Spinal cord (tissue), 10 donors: ENCODE data around the gene ADAMTSL4. TPM values are rescaled to one million over a fixed set of nuclear protein-coding genes. Genes with fewer than 3 reads are reported as not detected.
A peak's percentile ranks its signal among the peaks of the same experiment; 100 is the strongest.
"Not testable (repeated sequence)": the region's sequence is repeated elsewhere in the genome, so short reads cannot be mapped to it uniquely, and the experiment has no call there.

Experiments used
- DNase-seq, 6 donors: peaks; one replicate each; pipeline versions ENCODE4 v3.0.0 to v3.0.0-alpha.2; 2013 to 2015; ENCODE audit warnings: low spot score in 6 of 6, low read depth in 4 of 6
- H3K27ac ChIP-seq: one replicate; pipeline ENCODE4 v1.5.1; 2013; ENCODE audit warnings: low read depth, low read length, control low read depth
- H3K27me3 ChIP-seq: one replicate; pipeline ENCODE4 v1.6.1; 2013; ENCODE audit warnings: low read length; ENCODE audit not compliant: control insufficient read depth, insufficient read depth
- H3K36me3 ChIP-seq: one replicate; pipeline ENCODE4 v1.6.1; 2013; ENCODE audit warnings: low read length; ENCODE audit not compliant: control insufficient read depth, insufficient read depth
- H3K4me1 ChIP-seq: one replicate; pipeline ENCODE4 v1.6.1; 2013; ENCODE audit warnings: low read length; ENCODE audit not compliant: control insufficient read depth, insufficient read depth
- H3K4me3 ChIP-seq: one replicate; pipeline ENCODE4 v1.5.1; 2013; ENCODE audit warnings: low read depth, low read length, control low read depth
- H3K9me3 ChIP-seq: one replicate; pipeline ENCODE4 v1.6.1; 2013; ENCODE audit warnings: low read length; ENCODE audit not compliant: control insufficient read depth, insufficient read depth
- WGBS: methylation state at CpG from one replicate; pipeline ENCODE4 v1.1.5; 2013; ENCODE audit warnings: missing lambda C conversion rate; ENCODE audit not compliant: insufficient coverage; 5-methylcytosine and 5-hydroxymethylcytosine counted together
- polyA plus RNA-seq, 2 donors: library from polyadenylated mRNA; unstranded; fragments of 120-200 nt; gene quantifications; one replicate each; pipeline ENCODE4 v1.2.1, GENCODE V29; 2013; ENCODE audit not compliant: insufficient read length in 2 of 2
- total RNA-seq, 2 donors: library from RNA; depleted of rRNA in 1 of 2; stranded (reverse); fragments of 120-200 nt in 1 of 2; fragments of >200 nt in 1 of 2; gene quantifications; one replicate each; pipeline versions ENCODE4 v1.2.3 to v1.2.4, GENCODE V29; 2013 to 2014
- donor health status: healthy.

ADAMTSL4 gene
- total and polyA plus RNA-seq, 4 donors = 2.6 to 19.1 (median 10.4) TPM

DNA sequence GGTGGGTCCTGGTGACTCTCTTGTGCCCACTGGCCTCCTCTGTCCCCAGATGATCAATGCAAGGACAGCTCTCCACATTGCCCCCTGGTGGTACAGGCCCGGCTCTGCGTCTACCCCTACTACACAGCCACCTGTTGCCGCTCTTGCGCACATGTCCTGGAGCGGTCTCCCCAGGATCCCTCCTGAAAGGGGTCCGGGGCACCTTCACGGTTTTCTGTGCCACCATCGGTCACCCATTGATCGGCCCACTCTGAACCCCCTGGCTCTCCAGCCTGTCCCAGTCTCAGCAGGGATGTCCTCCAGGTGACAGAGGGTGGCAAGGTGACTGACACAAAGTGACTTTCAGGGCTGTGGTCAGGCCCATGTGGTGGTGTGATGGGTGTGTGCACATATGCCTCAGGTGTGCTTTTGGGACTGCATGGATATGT lies 10.8 kb downstream of the ADAMTSL4 start:
- Histone ChIP-seq H3K4me3 (no peak overlapping the region), H3K4me1 (peaks cover 57% of the 10 kb centered on the region), H3K27me3 (no peaks in the 10 kb centered on the region), H3K36me3 (peaks cover 42% of the 10 kb centered on the region), H3K9me3 (no peaks in the 10 kb centered on the region), H3K27ac (peak overlapping the region; percentile 44)
- peak in 2 of 6 donors; percentile 68 to 74 for DNase-seq
- WGBS = 18% methylated on average over 9 of the region's 9 CpGs

DNA sequence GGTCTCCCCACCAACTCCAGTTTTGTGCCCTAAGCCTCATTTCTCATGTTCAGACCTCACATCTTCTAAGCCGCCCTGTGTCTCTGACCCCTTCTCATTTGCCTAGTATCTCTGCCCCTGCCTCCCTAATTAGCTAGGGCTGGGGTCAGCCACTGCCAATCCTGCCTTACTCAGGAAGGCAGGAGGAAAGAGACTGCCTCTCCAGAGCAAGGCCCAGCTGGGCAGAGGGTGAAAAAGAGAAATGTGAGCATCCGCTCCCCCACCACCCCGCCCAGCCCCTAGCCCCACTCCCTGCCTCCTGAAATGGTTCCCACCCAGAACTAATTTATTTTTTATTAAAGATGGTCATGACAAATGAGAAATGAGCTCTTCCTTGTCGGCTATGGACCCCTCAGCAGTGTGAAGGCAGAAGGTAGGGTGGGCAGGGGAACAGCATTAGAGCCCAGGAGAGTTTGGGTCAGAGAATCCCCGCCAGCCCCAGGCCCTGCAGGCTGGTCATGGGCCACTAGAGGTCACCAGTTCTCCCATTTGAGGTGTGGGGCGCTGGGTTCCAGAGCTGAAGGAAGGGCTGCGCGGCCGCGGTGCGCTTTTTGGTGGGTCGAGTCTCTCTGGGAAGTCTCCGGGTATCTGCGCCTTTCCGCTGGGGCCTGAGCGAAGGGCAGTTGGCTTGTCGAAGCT lies 11.5 kb downstream of the ADAMTSL4 start:
- H3K4me1 ChIP-seq = peaks cover 57% of the 10 kb centered on the region

DNA sequence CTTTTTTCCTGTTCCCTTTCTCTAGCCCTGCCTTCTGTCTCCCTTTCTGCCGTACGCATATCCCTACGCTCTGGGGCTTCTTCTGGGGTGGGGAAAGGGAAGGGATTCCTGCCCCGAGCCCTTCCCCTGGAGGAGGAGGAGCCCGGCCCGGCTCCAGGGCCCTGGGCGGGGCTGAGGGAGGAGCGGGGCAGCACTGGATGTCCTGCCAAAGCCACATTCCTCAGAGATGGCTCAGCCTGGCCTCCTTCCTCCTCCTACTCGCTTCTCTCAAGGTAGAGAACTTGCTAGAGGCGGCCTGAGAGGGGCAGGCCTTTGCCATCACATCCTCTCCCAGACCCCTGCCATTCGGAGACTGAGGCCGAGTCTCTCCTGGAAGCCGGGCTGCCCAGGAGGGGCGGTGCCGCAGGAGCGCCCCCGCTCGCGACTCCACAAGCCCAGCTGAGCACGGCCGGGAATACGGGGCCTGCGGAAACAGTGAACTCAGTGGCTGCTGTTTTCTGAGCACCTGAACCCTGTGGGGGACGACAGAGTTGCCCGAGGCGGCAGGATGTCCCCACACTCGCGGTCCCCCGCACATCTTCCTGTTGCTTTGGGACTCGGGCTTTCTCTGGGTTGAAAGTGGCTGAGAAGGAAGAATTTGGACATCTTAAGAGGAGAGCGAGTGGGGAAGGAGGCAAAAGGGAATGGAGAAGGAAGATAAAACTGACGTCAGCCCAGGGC lies 12.2 kb downstream of the ADAMTSL4 start:
- peak overlapping the region; percentile 46 for H3K4me3 ChIP-seq
- peak overlapping the region; percentile 100 for H3K27ac ChIP-seq
- H3K36me3 ChIP-seq = peaks cover 32% of the 10 kb centered on the region
- no peaks in the 10 kb centered on the region for H3K27me3 ChIP-seq
- H3K9me3 ChIP-seq = no peaks in the 10 kb centered on the region
- peaks cover 57% of the 10 kb centered on the region for H3K4me1 ChIP-seq
- peak in 5 of 6 donors; percentile 77 to 95 (median 82) for DNase-seq
- WGBS = 2% methylated on average over 28 of the region's 32 CpGs

More for the DNA sequence above, 11.5 kb downstream of the ADAMTSL4 start:
- under 1% methylated on average over 13 of the region's 17 CpGs for WGBS
- peak overlapping the region; percentile 100 for H3K27ac ChIP-seq
- no peaks in the 10 kb centered on the region for H3K27me3 ChIP-seq
- H3K36me3 ChIP-seq = peaks cover 39% of the 10 kb centered on the region
- peak overlapping the region; percentile 46 for H3K4me3 ChIP-seq
- H3K9me3 ChIP-seq = no peaks in the 10 kb centered on the region
- peak in 5 of 6 donors; percentile 71 to 93 (median 78) for DNase-seq

DNA sequence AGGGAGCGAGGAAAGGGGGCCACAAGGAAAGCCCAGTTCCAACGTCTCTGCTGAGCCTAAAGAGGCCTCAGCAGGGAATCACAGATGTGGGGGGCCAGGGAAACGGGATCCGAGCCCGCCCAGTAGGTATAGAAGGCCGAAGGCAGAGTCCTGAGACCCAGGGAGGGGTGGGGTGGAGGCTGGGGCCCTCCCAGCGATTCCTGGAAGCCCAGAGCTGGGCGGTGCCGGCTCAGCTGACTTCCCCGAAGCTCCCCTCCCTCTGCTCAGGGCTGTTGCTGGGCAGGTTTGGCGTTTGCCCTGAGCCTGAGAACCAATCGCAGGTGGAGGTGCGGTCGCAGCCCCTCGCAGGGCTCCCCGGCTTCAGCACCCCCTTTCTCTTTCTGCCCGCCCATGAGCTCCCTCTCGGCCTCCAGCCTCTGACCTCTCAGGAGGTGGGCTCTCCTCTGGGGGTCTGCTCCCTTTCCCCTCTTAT lies 12.8 kb downstream of the ADAMTSL4 start:
- Histone ChIP-seq H3K4me1 (peaks cover 59% of the 10 kb centered on the region), H3K27me3 (no peaks in the 10 kb centered on the region), H3K4me3 (peak overlapping the region; percentile 46), H3K9me3 (no peaks in the 10 kb centered on the region), H3K27ac (peak overlapping the region; percentile 100), H3K36me3 (peaks cover 28% of the 10 kb centered on the region)
- peak in 3 of 6 donors; percentile 55 to 91 (median 76) for DNase-seq
- WGBS = 8% methylated on average over 18 of the region's 18 CpGs

DNA sequence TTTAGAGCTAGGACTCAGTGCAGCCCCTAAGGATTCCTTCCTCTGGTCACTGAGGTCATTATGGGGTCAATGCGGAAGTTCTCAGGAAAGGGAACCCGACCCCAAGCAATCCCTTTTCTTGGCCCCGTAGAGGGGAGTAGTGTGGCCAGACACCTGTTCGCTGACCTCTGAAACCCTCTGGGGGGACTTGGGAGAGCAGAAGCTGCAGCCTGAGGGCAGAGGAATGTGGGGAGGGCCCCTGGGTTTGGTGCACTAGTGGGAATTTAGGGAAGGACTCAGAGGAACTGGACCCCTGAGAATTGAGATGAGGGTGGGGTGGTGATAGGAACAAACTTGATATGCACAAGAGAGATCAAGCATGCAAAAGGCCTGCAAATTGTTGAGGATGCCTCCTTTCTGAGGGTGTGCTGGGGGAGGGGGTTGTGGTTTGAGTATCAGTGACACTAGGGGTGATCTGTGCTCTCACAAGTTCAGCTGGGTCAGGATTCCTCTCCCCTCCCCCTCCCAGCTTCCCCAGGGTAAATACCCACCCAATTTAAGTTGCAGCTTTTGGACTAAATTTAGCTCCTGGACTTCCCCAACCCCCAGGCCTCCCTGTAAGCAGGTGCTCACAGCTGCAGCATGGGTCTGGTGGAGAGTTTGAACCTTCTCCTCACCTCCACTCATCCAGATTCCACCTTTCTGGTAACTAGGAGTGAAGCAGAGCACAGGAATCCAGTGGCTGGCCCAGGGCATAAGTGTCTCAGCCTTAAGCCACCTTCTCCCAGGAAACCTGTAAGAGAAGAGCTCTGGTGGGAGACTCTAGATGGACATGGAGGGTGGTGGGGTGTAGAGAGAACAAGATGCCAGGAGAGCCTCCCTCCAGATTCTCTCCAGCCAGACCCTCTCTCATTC lies 13.5 kb downstream of the ADAMTSL4 start:
- Histone ChIP-seq H3K27ac (peak overlapping the region; percentile 100), H3K4me3 (peak overlapping the region; percentile 46), H3K27me3 (no peaks in the 10 kb centered on the region), H3K9me3 (no peaks in the 10 kb centered on the region), H3K4me1 (peaks cover 66% of the 10 kb centered on the region), H3K36me3 (peaks cover 21% of the 10 kb centered on the region)
- DNase-seq = no peak
- WGBS = 20% methylated on average over 4 of the region's 4 CpGs

DNA sequence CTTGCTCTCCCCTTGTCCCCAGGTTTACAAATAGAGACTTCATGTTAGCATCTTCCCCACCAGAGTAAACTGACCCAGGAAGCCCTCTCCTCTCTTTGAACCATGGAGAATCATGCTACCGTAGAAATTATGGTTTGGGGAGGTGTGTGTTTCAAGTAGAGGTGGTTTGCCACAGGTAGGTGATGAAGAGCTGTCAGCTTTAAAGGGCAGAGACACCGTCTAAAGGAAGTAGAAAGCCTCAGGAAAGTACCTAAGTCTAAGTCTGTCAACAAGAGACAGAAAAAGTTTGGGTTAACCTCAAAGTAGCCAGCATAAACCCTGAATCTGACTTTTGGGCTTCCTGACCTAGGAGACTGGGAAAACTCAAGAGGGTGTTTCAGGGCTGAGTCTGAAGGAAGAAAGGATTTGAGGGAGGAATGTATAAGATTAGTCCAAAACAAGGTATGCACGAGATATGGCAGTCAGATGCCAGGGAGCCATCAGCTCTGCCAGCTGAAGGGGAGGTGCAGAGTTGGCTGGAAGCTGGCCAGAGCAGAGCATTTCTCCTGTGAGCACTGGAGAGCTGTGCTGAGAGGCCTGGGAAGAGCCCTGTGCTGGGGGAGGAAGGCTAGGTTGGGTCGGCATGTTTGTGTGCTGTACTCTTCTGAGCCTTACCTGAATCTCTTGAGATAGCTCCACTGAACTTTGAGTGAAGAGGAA lies 14.3 kb downstream of the ADAMTSL4 start:
- Histone ChIP-seq H3K4me3 (no peak overlapping the region), H3K27me3 (no peaks in the 10 kb centered on the region), H3K27ac (peak overlapping the region; percentile 100), H3K4me1 (peaks cover 73% of the 10 kb centered on the region), H3K9me3 (no peaks in the 10 kb centered on the region), H3K36me3 (peaks cover 13% of the 10 kb centered on the region)
- no peak for DNase-seq
- 56% methylated on average over 4 of the region's 4 CpGs for WGBS

DNA sequence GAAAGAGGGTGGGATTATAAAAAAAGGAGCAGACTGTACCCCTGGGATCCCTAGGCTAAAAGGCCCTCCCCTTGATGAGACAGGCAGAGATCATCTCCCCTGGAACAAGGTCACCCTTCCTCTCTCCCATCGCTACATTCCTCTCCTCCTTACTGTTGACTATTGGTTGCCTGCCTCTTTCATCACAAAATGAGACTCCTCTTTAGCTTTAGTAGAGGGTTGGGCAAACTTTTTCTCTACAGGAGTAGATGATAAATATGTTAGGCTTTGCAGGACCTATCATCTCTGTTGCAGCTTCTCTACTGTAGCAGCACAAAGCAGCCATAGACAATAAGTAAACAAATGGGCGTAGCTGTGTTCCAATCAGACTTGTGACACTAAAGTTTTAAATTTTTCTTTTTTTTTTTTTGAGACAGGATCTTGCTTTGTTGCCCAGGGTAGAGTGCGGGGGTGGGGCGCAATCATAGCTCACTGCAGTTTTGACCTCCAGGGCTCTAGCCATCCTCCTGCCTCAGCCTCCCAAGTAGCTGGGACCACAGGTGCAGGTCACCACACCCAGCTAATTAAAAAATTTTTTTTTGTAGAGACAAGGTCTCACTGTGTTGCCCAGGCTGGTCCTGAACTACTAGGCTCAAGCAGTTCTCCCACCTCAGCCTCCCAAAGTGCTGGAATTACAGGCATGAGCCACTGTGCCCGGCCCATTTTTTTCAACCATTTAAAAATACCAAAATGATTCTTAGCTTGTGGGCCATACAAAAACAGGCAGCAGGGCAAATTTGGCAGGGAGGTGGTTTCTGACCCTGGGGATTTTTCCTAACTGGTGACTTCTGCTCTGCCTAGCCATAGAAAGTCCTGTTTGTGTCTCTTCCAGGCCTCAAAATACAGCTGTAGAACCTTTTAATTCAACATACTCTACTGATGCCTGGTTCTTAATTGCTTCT lies 15.1 kb downstream of the ADAMTSL4 start:
- no peak for DNase-seq
- Histone ChIP-seq H3K27ac (peak overlapping the region; percentile 100), H3K4me1 (peaks cover 73% of the 10 kb centered on the region), H3K36me3 (peaks cover 5% of the 10 kb centered on the region), H3K27me3 (no peaks in the 10 kb centered on the region), H3K4me3 (no peak overlapping the region), H3K9me3 (no peaks in the 10 kb centered on the region)
- WGBS = no CpG with 5 or more reads among the region's 5 CpGs

DNA sequence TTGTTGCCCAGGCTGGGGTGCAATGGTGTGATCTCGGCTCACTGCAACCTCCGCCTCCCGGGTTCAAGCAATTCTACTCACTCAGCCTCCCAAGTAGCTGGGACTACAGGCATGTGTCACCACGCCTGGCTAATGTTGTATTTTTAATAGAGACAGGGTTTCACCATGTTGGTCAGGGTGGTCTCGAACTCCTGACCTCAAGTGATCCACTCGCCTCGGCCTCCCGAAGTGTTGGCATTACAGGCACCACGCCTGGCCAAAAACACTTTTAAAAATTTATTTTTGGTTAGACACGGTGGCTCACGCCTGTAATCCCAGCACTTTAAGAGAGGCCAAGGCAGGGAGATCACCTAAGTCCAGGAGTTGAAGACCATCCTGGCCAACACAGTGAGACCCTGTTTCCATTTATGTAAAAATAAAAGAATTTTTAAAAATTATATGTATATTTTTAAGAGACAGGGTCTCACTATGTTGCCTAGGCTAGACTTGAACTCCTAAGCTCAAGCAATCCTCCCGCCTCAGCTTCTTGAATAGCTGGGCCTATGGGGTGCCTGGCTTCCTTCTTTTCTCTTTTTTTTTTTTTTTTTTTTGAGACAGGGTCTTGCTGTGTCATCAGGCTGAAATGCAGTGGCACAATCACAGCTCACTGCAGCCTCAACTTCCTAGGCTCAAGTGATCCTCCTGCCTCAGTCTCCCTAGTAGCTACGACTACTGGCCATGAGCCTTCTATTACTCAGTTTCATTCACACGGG lies 16.2 kb downstream of the ADAMTSL4 start:
- not testable (repeated sequence) for H3K9me3 ChIP-seq, H3K4me3 ChIP-seq, DNase-seq, H3K27me3 ChIP-seq, H3K36me3 ChIP-seq
- 96% methylated on average over 8 of the region's 14 CpGs for WGBS
- Histone ChIP-seq H3K27ac (peak overlapping the region; percentile 40), H3K4me1 (peaks cover 68% of the 10 kb centered on the region)
